Measurements from ENCODE around the gene ZC3H4.

DNA sequence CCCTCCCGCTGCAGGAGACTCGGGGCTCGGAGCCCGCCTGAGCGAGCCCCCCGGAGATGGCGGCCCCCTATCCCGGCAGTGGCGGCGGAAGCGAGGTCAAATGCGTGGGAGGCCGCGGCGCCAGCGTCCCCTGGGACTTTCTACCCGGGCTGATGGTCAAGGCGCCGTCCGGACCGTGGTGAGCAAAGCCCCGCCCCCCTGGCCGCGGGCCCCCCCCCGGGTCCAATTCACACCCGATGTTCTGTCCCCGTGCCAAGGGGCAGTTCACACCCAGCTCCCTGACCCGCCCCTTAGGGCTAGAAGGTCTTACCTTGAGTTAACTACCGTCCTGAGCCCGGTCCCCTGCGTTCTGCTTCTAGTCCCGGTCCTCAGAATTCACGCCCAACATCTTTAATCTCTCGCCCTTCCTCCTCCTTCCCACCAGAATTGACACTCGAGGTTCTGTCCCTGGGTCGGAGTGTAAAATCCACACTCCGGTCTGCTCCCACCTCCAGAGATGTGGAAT lies 92.5 kb downstream of the ZC3H4 start:
- TF ChIP-seq, protein P1, sequence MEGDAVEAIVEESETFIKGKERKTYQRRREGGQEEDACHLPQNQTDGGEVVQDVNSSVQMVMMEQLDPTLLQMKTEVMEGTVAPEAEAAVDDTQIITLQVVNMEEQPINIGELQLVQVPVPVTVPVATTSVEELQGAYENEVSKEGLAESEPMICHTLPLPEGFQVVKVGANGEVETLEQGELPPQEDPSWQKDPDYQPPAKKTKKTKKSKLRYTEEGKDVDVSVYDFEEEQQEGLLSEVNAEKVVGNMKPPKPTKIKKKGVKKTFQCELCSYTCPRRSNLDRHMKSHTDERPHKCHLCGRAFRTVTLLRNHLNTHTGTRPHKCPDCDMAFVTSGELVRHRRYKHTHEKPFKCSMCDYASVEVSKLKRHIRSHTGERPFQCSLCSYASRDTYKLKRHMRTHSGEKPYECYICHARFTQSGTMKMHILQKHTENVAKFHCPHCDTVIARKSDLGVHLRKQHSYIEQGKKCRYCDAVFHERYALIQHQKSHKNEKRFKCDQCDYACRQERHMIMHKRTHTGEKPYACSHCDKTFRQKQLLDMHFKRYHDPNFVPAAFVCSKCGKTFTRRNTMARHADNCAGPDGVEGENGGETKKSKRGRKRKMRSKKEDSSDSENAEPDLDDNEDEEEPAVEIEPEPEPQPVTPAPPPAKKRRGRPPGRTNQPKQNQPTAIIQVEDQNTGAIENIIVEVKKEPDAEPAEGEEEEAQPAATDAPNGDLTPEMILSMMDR (IDR thresholded peaks at IDR 0.05), result no peak
- no peak for TF ChIP-seq POLR2A (IDR thresholded peaks at IDR 0.05)

Measured in stomach (tissue), 4 donors.